Endodermal cell (in vitro differentiated cells): ENCODE measurements around the gene SRCAP. TPM values are rescaled to one million over a fixed set of nuclear protein-coding genes. Genes with fewer than 3 reads are reported as not detected.

Source experiments
- DNase-seq: peaks from one replicate; pipeline ENCODE4 v3.0.0-alpha.2; 2017
- H3K27ac ChIP-seq: 2 replicates; pipeline ENCODE4 v1.5.1; 2013; ENCODE audit warnings: mild to moderate bottlenecking, low read depth, low read length, moderate library complexity
- H3K27me3 ChIP-seq: 2 replicates; pipeline ENCODE4 v1.6.1; 2013; ENCODE audit warnings: mild to moderate bottlenecking, low read length, moderate library complexity; ENCODE audit not compliant: insufficient read depth, control insufficient read depth, poor library complexity, severe bottlenecking
- H3K36me3 ChIP-seq: 2 replicates; pipeline ENCODE4 v1.7.0; 2013; ENCODE audit warnings: mild to moderate bottlenecking, low read length, moderate library complexity; ENCODE audit not compliant: control insufficient read depth, insufficient read depth
- H3K4me1 ChIP-seq: one replicate; pipeline ENCODE4 v1.7.0; 2013; ENCODE audit warnings: low read length; ENCODE audit not compliant: control insufficient read depth, insufficient read depth
- H3K4me3 ChIP-seq: 2 replicates; pipeline ENCODE4 v1.5.1; 2013; ENCODE audit warnings: mild to moderate bottlenecking, low read length, moderate library complexity
- H3K9ac ChIP-seq: 2 replicates; pipeline ENCODE4 v1.6.1; 2013; ENCODE audit warnings: mild to moderate bottlenecking, low read length, moderate library complexity; ENCODE audit not compliant: poor library complexity, severe bottlenecking; ENCODE audit errors: extremely low read depth
- H3K9me3 ChIP-seq: 2 replicates; pipeline ENCODE4 v1.6.1; 2013; ENCODE audit warnings: mild to moderate bottlenecking, low read length, moderate library complexity; ENCODE audit not compliant: control insufficient read depth
- H3K27ac Mint-ChIP-seq: 2 replicates; pipeline ENCODE4 v1.8.0; 2020; ENCODE audit warnings: mixed read lengths
- H3K27me3 Mint-ChIP-seq: 2 replicates; pipeline ENCODE4 v1.8.0; 2021; ENCODE audit warnings: mild to moderate bottlenecking, mixed read lengths; ENCODE audit not compliant: insufficient read depth
- H3K36me3 Mint-ChIP-seq: 2 replicates; pipeline ENCODE4 v1.8.0; 2020; ENCODE audit warnings: low read depth, mixed read lengths
- H3K4me1 Mint-ChIP-seq: 2 replicates; pipeline ENCODE4 v1.8.0; 2020; ENCODE audit warnings: mixed read lengths
- H3K4me3 Mint-ChIP-seq: 2 replicates; pipeline ENCODE4 v1.8.0; 2020; ENCODE audit warnings: mild to moderate bottlenecking, moderate library complexity, mixed read lengths
- H3K9me3 Mint-ChIP-seq: 2 replicates; pipeline ENCODE4 v1.8.0; 2020; ENCODE audit warnings: mild to moderate bottlenecking, mixed read lengths
- WGBS, 2 experiments: methylation state at CpG; one replicate each; pipeline versions ENCODE4 v1.1.5 to v1.1.7; 2013; ENCODE audit warnings: missing lambda C conversion rate in 2 of 2, mixed read lengths in 1 of 2; ENCODE audit not compliant: insufficient coverage in 1 of 2, insufficient read length in 1 of 2; 5-methylcytosine and 5-hydroxymethylcytosine counted together
- long read RNA-seq, 4 experiments: library from polyadenylated mRNA in 2 of 4; library from RNA in 1 of 4; library from capped mRNA in 1 of 4; stranded (forward) in 3 of 4; unstranded in 1 of 4; transcript quantifications; one replicate each; pipeline ENCODE4 v2.0.0, GENCODE V29; 2020 to 2021; ENCODE audit warnings: inconsistent platforms in 1 of 4
- polyA plus RNA-seq, 2 experiments: library from polyadenylated mRNA; stranded (reverse); fragments of 50-300 nt; gene quantifications; one replicate each; pipeline ENCODE4 v1.2.3, GENCODE V29; 2013
- total RNA-seq, 2 donors: library from RNA; stranded (reverse); fragmentation: NEBNext Ultra II Directional in 1 of 2; extraction: Animal tissue kit (Norgen Biotek cat#: 25700) in 1 of 2; gene quantifications; 2 replicates in 1 of 2; 3 replicates in 1 of 2; pipeline ENCODE4 v1.2.1, GENCODE V29; 2021
- TF ChIP-seq, protein P1 (sequence below): fragments of 200-600 bp; sonication (generic); conservative IDR thresholded peaks from 2 replicates; pipeline ENCODE4 v1.5.0; 2021; ENCODE audit warnings: antibody characterized with exemption, mild to moderate bottlenecking

Gene SRCAP
- 10 to 100 TPM; 57.7 to 66.9 TPM for total RNA-seq
- polyA plus RNA-seq (2013, experiment 1 of 2) = 28.8 TPM
- 28.5 TPM for polyA plus RNA-seq (2013, experiment 2 of 2)
- long read RNA-seq, experiment 1 = 0 reads
- long read RNA-seq, experiment 2, partial matches to known transcripts = 15 of 18 reads
- long read RNA-seq, experiment 2, other reads (novel, unspliced or antisense) = 3 of 18 reads
- long read RNA-seq, experiment 3, partial matches to known transcripts = 0 of 5 reads
- long read RNA-seq, experiment 3, other reads (novel, unspliced or antisense) = 5 of 5 reads
- long read RNA-seq, experiment 4 = 0 reads

DNA sequence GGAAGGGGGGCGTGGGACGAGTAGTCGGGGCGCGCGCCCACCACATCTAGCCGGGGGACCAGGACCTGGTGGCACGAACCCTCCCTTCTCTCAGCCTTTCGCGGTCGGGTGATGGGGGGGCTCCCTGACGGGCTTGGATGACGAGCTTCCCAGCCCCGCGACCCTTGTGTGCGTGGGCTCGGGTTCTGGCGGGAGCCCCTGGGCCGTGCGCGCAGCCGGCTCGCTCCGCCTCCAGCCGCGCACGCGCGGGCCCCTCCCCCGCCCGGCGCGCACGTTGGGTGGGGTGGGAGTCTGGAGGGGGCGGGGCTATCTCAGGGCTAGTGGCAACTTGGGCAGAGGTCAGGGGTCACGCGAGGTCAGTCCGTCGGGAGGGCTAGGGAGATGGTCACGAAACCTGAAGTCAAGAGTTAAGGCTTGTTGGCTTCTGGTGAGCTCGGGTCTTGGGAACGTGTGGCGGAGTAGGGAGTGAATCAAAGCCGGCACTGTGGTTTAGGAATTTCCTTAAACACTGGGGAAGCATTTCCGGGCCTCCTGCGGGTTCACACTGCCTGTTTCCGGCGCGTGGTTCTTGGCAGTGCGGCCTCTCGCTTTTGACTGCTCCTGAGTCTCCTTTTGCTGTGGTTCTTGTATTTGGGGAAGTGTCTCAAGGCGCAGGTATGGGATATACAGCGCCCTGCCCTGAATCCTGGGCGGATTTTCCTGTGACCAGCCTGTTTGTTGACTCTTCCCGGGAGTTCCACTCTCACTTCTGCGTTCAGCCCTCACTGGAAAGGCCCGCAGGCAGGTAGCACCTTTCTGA lies at the start of gene SRCAP:
TSS of gene SRCAP (plus strand) at position 356 of the 799 bp plus-strand sequence. CDS start 1,654 bp downstream, outside the sequence.
- peaks cover 25% of the 10 kb centered on the region for H3K36me3 Mint-ChIP-seq
- 1 to 3% methylated on average over 22 to 56 of the region's 57 CpGs for WGBS, 2 experiments
- H3K4me1 Mint-ChIP-seq = peaks cover 12% of the 10 kb centered on the region

DNA sequence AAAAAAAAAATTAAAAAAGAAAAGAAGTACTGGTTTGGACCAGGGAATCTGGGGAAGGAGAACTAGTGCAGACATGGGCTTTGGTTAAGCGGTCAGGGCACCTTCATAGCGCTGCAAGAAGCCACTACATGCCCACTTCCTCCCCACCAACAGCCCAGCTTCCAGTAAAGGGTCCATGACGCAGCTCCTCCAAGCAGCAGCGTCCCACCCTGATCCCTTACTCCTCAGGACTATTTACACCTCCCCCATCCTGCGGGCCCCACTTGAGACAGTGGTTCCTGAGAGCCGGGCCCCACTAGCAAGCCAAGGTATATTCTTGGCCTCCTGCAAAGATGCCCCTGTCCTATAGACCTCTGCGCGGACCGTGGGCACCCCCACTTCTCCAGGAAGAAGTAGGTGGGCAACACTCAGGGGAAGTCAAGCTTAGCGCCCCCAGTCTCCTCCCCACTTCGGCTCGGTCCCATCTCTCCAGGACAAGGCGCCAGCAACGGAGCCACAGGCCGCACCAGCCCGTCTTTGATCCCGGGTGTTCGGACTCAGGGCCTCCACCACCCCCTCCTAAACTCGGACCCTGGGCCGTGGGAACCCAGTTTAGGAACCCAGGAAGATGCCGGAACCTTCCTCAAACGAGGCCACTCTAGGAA lies 49.1 kb upstream of the SRCAP start:
- Histone ChIP-seq H3K36me3 (peaks cover 8% of the 10 kb centered on the region), H3K4me3 (peak overlapping the region; percentile 64), H3K9ac (no peak overlapping the region), H3K9me3 (no peaks in the 10 kb centered on the region), H3K27me3 (peaks cover 7% of the 10 kb centered on the region), H3K4me1 (no peaks in the 10 kb centered on the region), H3K27ac (peak overlapping the region; percentile 57)
- DNase-seq = no peak
- Mint-ChIP-seq H3K36me3 (peaks cover 6% of the 10 kb centered on the region), H3K4me3 (peak overlapping the region; percentile 88), H3K9me3 (no peaks in the 10 kb centered on the region), H3K27me3 (peaks cover 45% of the 10 kb centered on the region), H3K4me1 (peaks cover 8% of the 10 kb centered on the region), H3K27ac (peak overlapping the region; percentile 97)
- TF ChIP-seq, protein P1, sequence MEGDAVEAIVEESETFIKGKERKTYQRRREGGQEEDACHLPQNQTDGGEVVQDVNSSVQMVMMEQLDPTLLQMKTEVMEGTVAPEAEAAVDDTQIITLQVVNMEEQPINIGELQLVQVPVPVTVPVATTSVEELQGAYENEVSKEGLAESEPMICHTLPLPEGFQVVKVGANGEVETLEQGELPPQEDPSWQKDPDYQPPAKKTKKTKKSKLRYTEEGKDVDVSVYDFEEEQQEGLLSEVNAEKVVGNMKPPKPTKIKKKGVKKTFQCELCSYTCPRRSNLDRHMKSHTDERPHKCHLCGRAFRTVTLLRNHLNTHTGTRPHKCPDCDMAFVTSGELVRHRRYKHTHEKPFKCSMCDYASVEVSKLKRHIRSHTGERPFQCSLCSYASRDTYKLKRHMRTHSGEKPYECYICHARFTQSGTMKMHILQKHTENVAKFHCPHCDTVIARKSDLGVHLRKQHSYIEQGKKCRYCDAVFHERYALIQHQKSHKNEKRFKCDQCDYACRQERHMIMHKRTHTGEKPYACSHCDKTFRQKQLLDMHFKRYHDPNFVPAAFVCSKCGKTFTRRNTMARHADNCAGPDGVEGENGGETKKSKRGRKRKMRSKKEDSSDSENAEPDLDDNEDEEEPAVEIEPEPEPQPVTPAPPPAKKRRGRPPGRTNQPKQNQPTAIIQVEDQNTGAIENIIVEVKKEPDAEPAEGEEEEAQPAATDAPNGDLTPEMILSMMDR = no peak
- WGBS, 2 experiments = 75 to 85% methylated on average over 11 to 22 of the region's 22 CpGs

More for the DNA sequence above, at the start of gene SRCAP:
- peaks cover 34% of the 10 kb centered on the region for H3K27me3 Mint-ChIP-seq
- peak within 1 kb of the TSS; percentile 100 for H3K27ac Mint-ChIP-seq
- H3K9me3 Mint-ChIP-seq = no peaks in the 10 kb centered on the region
- H3K27ac ChIP-seq = peak within 1 kb of the TSS; percentile 100
- peak within 1 kb of the TSS; percentile 99 for H3K4me3 ChIP-seq
- H3K9ac ChIP-seq = peak within 1 kb of the TSS; percentile 100
- H3K9me3 ChIP-seq = no peaks in the 10 kb centered on the region
- TF ChIP-seq, protein P1 = no peak
- H3K4me3 Mint-ChIP-seq = peak within 1 kb of the TSS; percentile 81
- peaks cover 9% of the 10 kb centered on the region for H3K27me3 ChIP-seq
- DNase-seq = peak; percentile 94
- no peaks in the 10 kb centered on the region for H3K4me1 ChIP-seq
- peaks cover 33% of the 10 kb centered on the region for H3K36me3 ChIP-seq

DNA sequence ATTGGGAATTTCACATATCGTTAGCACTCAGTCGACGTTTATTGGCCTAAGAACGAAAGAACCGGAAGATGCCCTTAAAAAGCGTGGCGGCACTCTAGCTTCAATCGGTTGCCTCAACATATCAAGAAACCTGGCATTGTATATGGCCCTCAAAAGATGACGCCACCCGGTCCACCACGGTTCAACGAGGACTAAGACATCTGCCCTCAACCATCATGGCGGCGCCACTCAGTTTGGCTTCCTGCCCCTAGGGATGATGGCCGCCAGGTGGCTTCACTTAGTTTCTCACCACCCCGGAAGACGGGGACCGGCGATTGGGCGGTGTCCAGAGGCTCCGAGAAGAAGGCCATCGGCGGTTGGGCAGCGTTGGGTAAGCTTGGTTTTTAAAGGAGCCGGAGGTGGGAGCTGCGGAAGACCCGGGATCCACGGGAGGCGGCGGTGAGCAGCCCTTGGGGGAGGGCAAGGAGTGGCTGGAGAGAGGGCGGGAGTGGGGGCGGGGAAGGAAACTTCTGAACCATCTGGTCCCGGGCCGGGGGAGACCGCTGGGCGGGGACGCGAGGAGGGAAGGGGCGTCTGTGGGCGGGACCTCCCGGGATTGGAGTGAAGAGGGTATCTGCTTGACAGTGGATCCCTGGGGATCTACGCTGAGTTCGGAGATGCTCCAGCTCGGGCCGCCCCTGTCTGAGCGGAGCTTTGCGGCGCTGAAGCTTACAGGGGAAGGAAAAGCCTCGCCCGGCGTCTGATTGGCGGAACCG lies 48.4 kb upstream of the SRCAP start, which contains the start of gene PRR14:
TSS of gene PRR14 (plus strand) at position 592 of the 755 bp plus-strand sequence. CDS start 686 bp downstream, outside the sequence.
- H3K36me3 ChIP-seq = peaks cover 14% of the 10 kb centered on the region
- H3K4me1 Mint-ChIP-seq = peaks cover 8% of the 10 kb centered on the region
- TF ChIP-seq, protein P1 = no peak
- H3K4me3 ChIP-seq = peak within 1 kb of the TSS; percentile 85
- peak within 1 kb of the TSS; percentile 84 for H3K27ac ChIP-seq
- no peaks in the 10 kb centered on the region for H3K9me3 ChIP-seq
- H3K4me3 Mint-ChIP-seq = peak within 1 kb of the TSS; percentile 88
- H3K9me3 Mint-ChIP-seq = no peaks in the 10 kb centered on the region
- peaks cover 42% of the 10 kb centered on the region for H3K27me3 Mint-ChIP-seq
- peak within 1 kb of the TSS; percentile 57 for H3K9ac ChIP-seq
- 7 to 18% methylated on average over 24 to 53 of the region's 53 CpGs for WGBS, 2 experiments
- peak; percentile 100 for DNase-seq
- no peaks in the 10 kb centered on the region for H3K4me1 ChIP-seq
- H3K27me3 ChIP-seq = peaks cover 6% of the 10 kb centered on the region
- peak within 1 kb of the TSS; percentile 97 for H3K27ac Mint-ChIP-seq
- peaks cover 10% of the 10 kb centered on the region for H3K36me3 Mint-ChIP-seq
